ENCODE measurements around the gene NBR1. TPM values are rescaled to one million over a fixed set of nuclear protein-coding genes. Genes with fewer than 3 reads are reported as not detected.
"Not testable (repeated sequence)": the region's sequence is repeated elsewhere in the genome, so short reads cannot be mapped to it uniquely, and the experiment has no call there.

Gene NBR1
- total RNA-seq, 5 donors from 2014 or later (not counting 1 experiment from before 2014, with no cell fraction given) = 51.5 to 82.2 (median 80.1) TPM

- H3K27me3 Mint-ChIP-seq; POLR2A ChIA-PET; H3K4me3 ChIP-seq (ENCODE audit: control insufficient read depth in 1 of 2, extremely low read depth in 1 of 2, low read length in 1 of 2); H3K9me3 ChIP-seq; H3K4me1 Mint-ChIP-seq; ATAC-seq (replicated peaks in 1 of 4); H3K9me3 Mint-ChIP-seq; DNase-seq; H3K4me1 ChIP-seq (ENCODE audit: control insufficient read depth in 1 of 2, extremely low read depth in 1 of 2, insufficient read depth in 2 of 2, low read length in 2 of 2); CTCF ChIA-PET; H3K27me3 ChIP-seq (replicated peaks in 1 of 2; ENCODE audit: control insufficient read depth in 2 of 2, extremely low read depth in 1 of 2, insufficient read depth in 2 of 2, low read length in 1 of 2); H3K4me3 Mint-ChIP-seq; H3K27ac ChIP-seq (ENCODE audit: low read length): not testable (repeated sequence)
- no CpG with 5 or more reads among the region's 5 CpGs for WGBS (ENCODE audit: insufficient coverage)
- Mint-ChIP-seq H3K27ac (peak overlapping the region in 1 of 2 donors; percentile 61), H3K36me3 (peaks cover 38% of the 10 kb centered on the region)
- H3K36me3 ChIP-seq (ENCODE audit: control insufficient read depth in 2 of 2, extremely low read depth in 1 of 2, insufficient read depth in 1 of 2, low read length in 1 of 2) = peaks cover 11 to 68% of the 10 kb centered on the region in 2 donors
Measured at GRCh38 chr17:43186656-43187055, 15.6 kb downstream of the NBR1 start.

- Mint-ChIP-seq H3K4me1 (peaks cover 0 to 2% (median 0%) of the 10 kb centered on the region in 3 donors), H3K36me3 (peaks cover 68% of the 10 kb centered on the region), H3K27ac (no peak overlapping the region), H3K9me3 (no peaks in the 10 kb centered on the region), H3K27me3 (no peaks in the 10 kb centered on the region), H3K4me3 (no peak overlapping the region)
- DNase-seq = no peak
- H3K36me3 ChIP-seq (ENCODE audit: control insufficient read depth in 2 of 2, extremely low read depth in 1 of 2, insufficient read depth in 1 of 2, low read length in 1 of 2) = peaks cover 16 to 87% of the 10 kb centered on the region in 2 donors
- H3K4me3 ChIP-seq (ENCODE audit: control insufficient read depth in 1 of 2, extremely low read depth in 1 of 2, low read length in 1 of 2) = no peak overlapping the region
- no peak for ATAC-seq (replicated peaks in 1 of 4)
- no peak overlapping the region for H3K27ac ChIP-seq (ENCODE audit: low read length)
- POLR2A ChIA-PET = interaction anchor here in 1 of 2 donors (0.7 kb wide), 1 partner anchor 205 kb away, joined by 4 read pairs; no protein-coding TSS in a partner anchor
- WGBS (ENCODE audit: insufficient coverage) = 100% methylated on average over 3 of the region's 5 CpGs
- H3K9me3 ChIP-seq = no peaks in the 10 kb centered on the region
- CTCF ChIA-PET = no interaction called here
- no peaks in the 10 kb centered on the region for H3K4me1 ChIP-seq (ENCODE audit: control insufficient read depth in 1 of 2, extremely low read depth in 1 of 2, insufficient read depth in 2 of 2, low read length in 2 of 2)
- H3K27me3 ChIP-seq (replicated peaks in 1 of 2; ENCODE audit: control insufficient read depth in 2 of 2, extremely low read depth in 1 of 2, insufficient read depth in 2 of 2, low read length in 1 of 2) = no peaks in the 10 kb centered on the region
Measured at GRCh38 chr17:43193251-43193650, 22.2 kb downstream of the NBR1 start.

GRCh38 chr17:43199633-43200032, 28.6 kb downstream of the NBR1 start:
- no peak overlapping the region for H3K27ac ChIP-seq (ENCODE audit: low read length)
- Mint-ChIP-seq H3K9me3 (no peaks in the 10 kb centered on the region), H3K4me3 (no peak overlapping the region), H3K4me1 (peaks cover 0 to 2% (median 0%) of the 10 kb centered on the region in 3 donors), H3K27ac (no peak overlapping the region), H3K36me3 (peaks cover 59% of the 10 kb centered on the region), H3K27me3 (no peaks in the 10 kb centered on the region)
- CTCF ChIA-PET = interaction anchor here in 1 of 2 donors (0.5 to 1.4 kb wide), 2 partner anchors 14 to 30 kb away, joined by 3 read pairs; no protein-coding TSS in a partner anchor
- H3K9me3 ChIP-seq = no peaks in the 10 kb centered on the region
- H3K27me3 ChIP-seq (replicated peaks in 1 of 2; ENCODE audit: control insufficient read depth in 2 of 2, extremely low read depth in 1 of 2, insufficient read depth in 2 of 2, low read length in 1 of 2) = no peaks in the 10 kb centered on the region
- H3K36me3 ChIP-seq (ENCODE audit: control insufficient read depth in 2 of 2, extremely low read depth in 1 of 2, insufficient read depth in 1 of 2, low read length in 1 of 2) = peaks cover 22 to 81% of the 10 kb centered on the region in 2 donors
- H3K4me3 ChIP-seq (ENCODE audit: control insufficient read depth in 1 of 2, extremely low read depth in 1 of 2, low read length in 1 of 2) = no peak overlapping the region
- WGBS (ENCODE audit: insufficient coverage) = no CpG with 5 or more reads among the region's 2 CpGs
- DNase-seq = no peak
- no peak for ATAC-seq (replicated peaks in 1 of 4)
- POLR2A ChIA-PET = interaction anchor here in 1 of 2 donors (0.5 kb wide), 1 partner anchor 23 kb away, joined by 3 read pairs; no protein-coding TSS in a partner anchor
- H3K4me1 ChIP-seq (ENCODE audit: control insufficient read depth in 1 of 2, extremely low read depth in 1 of 2, insufficient read depth in 2 of 2, low read length in 2 of 2) = no peaks in the 10 kb centered on the region

- DNase-seq (no peak), ATAC-seq (replicated peaks in 1 of 4) (no peak)
- Mint-ChIP-seq H3K9me3 (no peaks in the 10 kb centered on the region), H3K4me3 (no peak overlapping the region), H3K27me3 (no peaks in the 10 kb centered on the region), H3K36me3 (peaks cover 54% of the 10 kb centered on the region), H3K4me1 (peaks cover 0 to 2% (median 0%) of the 10 kb centered on the region in 3 donors), H3K27ac (no peak overlapping the region)
- Histone ChIP-seq H3K9me3 (no peaks in the 10 kb centered on the region), H3K4me3 (ENCODE audit: control insufficient read depth in 1 of 2, extremely low read depth in 1 of 2, low read length in 1 of 2) (no peak overlapping the region), H3K36me3 (ENCODE audit: control insufficient read depth in 2 of 2, extremely low read depth in 1 of 2, insufficient read depth in 1 of 2, low read length in 1 of 2) (peaks cover 21 to 80% of the 10 kb centered on the region in 2 donors), H3K27ac (ENCODE audit: low read length) (no peak overlapping the region), H3K4me1 (ENCODE audit: control insufficient read depth in 1 of 2, extremely low read depth in 1 of 2, insufficient read depth in 2 of 2, low read length in 2 of 2) (no peaks in the 10 kb centered on the region), H3K27me3 (replicated peaks in 1 of 2; ENCODE audit: control insufficient read depth in 2 of 2, extremely low read depth in 1 of 2, insufficient read depth in 2 of 2, low read length in 1 of 2) (no peaks in the 10 kb centered on the region)
- ChIA-PET POLR2A (interaction anchor here in 1 of 2 donors (0.5 kb wide), 1 partner anchor 22 kb away, joined by 3 read pairs; no protein-coding TSS in a partner anchor), CTCF (interaction anchor here in 1 of 2 donors (0.5 to 1.4 kb wide), 2 partner anchors 14 to 31 kb away, joined by 3 read pairs; no protein-coding TSS in a partner anchor)
- WGBS (ENCODE audit: insufficient coverage) = 77% methylated on average over 4 of the region's 4 CpGs
Measured at GRCh38 chr17:43200127-43200526, 29.1 kb downstream of the NBR1 start.

GRCh38 chr17:43203013-43203412, 32.0 kb downstream of the NBR1 start:
- peaks cover 47% of the 10 kb centered on the region for H3K36me3 Mint-ChIP-seq
- H3K4me3 Mint-ChIP-seq; DNase-seq; CTCF ChIA-PET; H3K9me3 ChIP-seq; H3K27me3 Mint-ChIP-seq; H3K27ac ChIP-seq (ENCODE audit: low read length); H3K4me3 ChIP-seq (ENCODE audit: control insufficient read depth in 1 of 2, extremely low read depth in 1 of 2, low read length in 1 of 2); ATAC-seq (replicated peaks in 1 of 4); H3K27me3 ChIP-seq (replicated peaks in 1 of 2; ENCODE audit: control insufficient read depth in 2 of 2, extremely low read depth in 1 of 2, insufficient read depth in 2 of 2, low read length in 1 of 2); H3K4me1 ChIP-seq (ENCODE audit: control insufficient read depth in 1 of 2, extremely low read depth in 1 of 2, insufficient read depth in 2 of 2, low read length in 2 of 2); H3K4me1 Mint-ChIP-seq; H3K9me3 Mint-ChIP-seq; POLR2A ChIA-PET; H3K27ac Mint-ChIP-seq: not testable (repeated sequence)
- 100% methylated on average over 1 of the region's 3 CpGs for WGBS (ENCODE audit: insufficient coverage)
- peaks cover 21 to 73% of the 10 kb centered on the region in 2 donors for H3K36me3 ChIP-seq (ENCODE audit: control insufficient read depth in 2 of 2, extremely low read depth in 1 of 2, insufficient read depth in 1 of 2, low read length in 1 of 2)

- H3K4me3 Mint-ChIP-seq = peak overlapping the region; percentile 97 to 99 (median 98)
- H3K4me1 Mint-ChIP-seq = peaks cover 29 to 37% (median 30%) of the 10 kb centered on the region in 3 donors
- DNase-seq (no peak), ATAC-seq (replicated peaks in 1 of 4) (no peak)
- Histone ChIP-seq H3K4me3 (ENCODE audit: control insufficient read depth in 1 of 2, extremely low read depth in 1 of 2, low read length in 1 of 2) (no peak overlapping the region), H3K27ac (ENCODE audit: low read length) (peak overlapping the region; percentile 84), H3K36me3 (ENCODE audit: control insufficient read depth in 2 of 2, extremely low read depth in 1 of 2, insufficient read depth in 1 of 2, low read length in 1 of 2) (peaks cover 3 to 21% of the 10 kb centered on the region in 2 donors), H3K4me1 (ENCODE audit: control insufficient read depth in 1 of 2, extremely low read depth in 1 of 2, insufficient read depth in 2 of 2, low read length in 2 of 2) (peaks cover 18 to 22% of the 10 kb centered on the region in 2 experiments), H3K9me3 (no peaks in the 10 kb centered on the region), H3K27me3 (replicated peaks in 1 of 2; ENCODE audit: control insufficient read depth in 2 of 2, extremely low read depth in 1 of 2, insufficient read depth in 2 of 2, low read length in 1 of 2) (no peaks in the 10 kb centered on the region)
- peak overlapping the region; percentile 89 to 97 for H3K27ac Mint-ChIP-seq
- H3K36me3 Mint-ChIP-seq = peaks cover 16% of the 10 kb centered on the region
- no peaks in the 10 kb centered on the region for H3K9me3 Mint-ChIP-seq
- no peaks in the 10 kb centered on the region for H3K27me3 Mint-ChIP-seq
- ChIA-PET POLR2A (interaction anchor here in 1 of 2 donors (0.6 to 2.7 kb wide), 4 partner anchors 105 to 158 kb away, joined by 3 to 12 read pairs (median 3); no protein-coding TSS in a partner anchor), CTCF (interaction anchor here in 1 of 2 donors (1.8 kb wide), 1 partner anchor 273 kb away, joined by 5 read pairs; the partner anchor contains the start of gene DHX8)
- no CpG with 5 or more reads among the region's 3 CpGs for WGBS (ENCODE audit: insufficient coverage)
Measured at GRCh38 chr17:43210576-43210975, 39.6 kb downstream of the NBR1 start.
